GM12874 (cell line): ENCODE results near the gene BCAS3.

Experiments used
- CTCF ChIP-seq: IDR thresholded peaks from 2 replicates; pipeline ENCODE4 v1.5.1; 2011; ENCODE audit warnings: low read depth, mild to moderate bottlenecking, control low read depth, low read length, moderate library complexity; ENCODE audit not compliant: insufficient read depth

BCAS3 gene

GRCh38 chr17:61255647-61256046 is 578.0 kb downstream of the BCAS3 start:
- TF ChIP-seq CTCF: no peak

- no peak for TF ChIP-seq CTCF
Measured at GRCh38 chr17:61259360-61259759, 581.7 kb downstream of the BCAS3 start.

- no peak for TF ChIP-seq CTCF
Measured at GRCh38 chr17:61260071-61260797, 582.6 kb downstream of the BCAS3 start.

- TF ChIP-seq CTCF: no peak
Measured at GRCh38 chr17:61261001-61261637, 583.5 kb downstream of the BCAS3 start.

- no peak for TF ChIP-seq CTCF
Measured at GRCh38 chr17:61265397-61265796, 587.7 kb downstream of the BCAS3 start.

GRCh38 chr17:61267847-61268246 is 590.2 kb downstream of the BCAS3 start:
- no peak for TF ChIP-seq CTCF

GRCh38 chr17:61275395-61275794 is 597.7 kb downstream of the BCAS3 start:
- no peak for TF ChIP-seq CTCF
